Mesendoderm (in vitro differentiated cells): ENCODE data around the gene EHF.

Experiments used
- DNase-seq: peaks from one replicate; pipeline ENCODE4 v3.0.0; 2013
- H2AK5ac ChIP-seq: 2 replicates; pipeline ENCODE4 v1.6.1; 2013; ENCODE audit warnings: low read length, inconsistent platforms
- H2BK120ac ChIP-seq: 2 replicates; pipeline ENCODE4 v1.6.1; 2013; ENCODE audit warnings: low read depth, mild to moderate bottlenecking, low read length, moderate library complexity, mixed read lengths
- H2BK15ac ChIP-seq: replicated peaks from 2 replicates; pipeline ENCODE4 v1.6.1; 2013; ENCODE audit warnings: low read depth, mild to moderate bottlenecking, moderate library complexity
- H2BK5ac ChIP-seq: 2 replicates; pipeline ENCODE4 v1.6.1; 2013; ENCODE audit warnings: low read length, inconsistent platforms
- H3K18ac ChIP-seq: 2 replicates; pipeline ENCODE4 v1.6.1; 2013; ENCODE audit warnings: mild to moderate bottlenecking, low read length, mixed read lengths
- H3K23ac ChIP-seq: one replicate; pipeline ENCODE4 v1.6.1; 2013; ENCODE audit warnings: low read length
- H3K27ac ChIP-seq: 2 replicates; pipeline ENCODE4 v1.5.1; 2013; ENCODE audit warnings: low read depth, mild to moderate bottlenecking, inconsistent platforms, low read length, moderate library complexity
- H3K27me3 ChIP-seq: 2 replicates; pipeline ENCODE4 v1.6.1; 2013; ENCODE audit warnings: low read length, control low read depth, mild to moderate bottlenecking, inconsistent platforms; ENCODE audit not compliant: insufficient read depth, poor library complexity
- H3K36me3 ChIP-seq: 2 replicates; pipeline ENCODE4 v1.6.1; 2013; ENCODE audit warnings: low read length, inconsistent platforms; ENCODE audit not compliant: control insufficient read depth, insufficient read depth
- H3K4ac ChIP-seq: one replicate; pipeline ENCODE4 v1.6.1; 2013; ENCODE audit warnings: low read depth, mild to moderate bottlenecking, low read length, moderate library complexity
- H3K4me1 ChIP-seq: 2 replicates; pipeline ENCODE4 v1.6.1; 2013; ENCODE audit warnings: low read depth, low read length, inconsistent platforms; ENCODE audit not compliant: control insufficient read depth
- H3K4me2 ChIP-seq: 2 replicates; pipeline ENCODE4 v1.6.1; 2013; ENCODE audit warnings: low read length
- H3K4me3 ChIP-seq: 2 replicates; pipeline ENCODE4 v1.5.1; 2013; ENCODE audit warnings: mild to moderate bottlenecking, low read length
- H3K56ac ChIP-seq: one replicate; pipeline ENCODE4 v1.6.1; 2013; ENCODE audit warnings: low read length
- H3K79me1 ChIP-seq: 2 replicates; pipeline ENCODE4 v1.6.1; 2013; ENCODE audit warnings: low read length, inconsistent platforms
- H3K79me2 ChIP-seq: 2 replicates; pipeline ENCODE4 v1.6.1; 2013; ENCODE audit warnings: mild to moderate bottlenecking, low read length; ENCODE audit not compliant: control insufficient read depth, insufficient read depth
- H3K9ac ChIP-seq: 2 replicates; pipeline ENCODE4 v1.6.1; 2013; ENCODE audit warnings: low read length, inconsistent platforms
- H4K5ac ChIP-seq: one replicate; pipeline ENCODE4 v1.6.1; 2013; ENCODE audit warnings: low read length
- H4K8ac ChIP-seq: one replicate; pipeline ENCODE4 v1.6.1; 2013; ENCODE audit warnings: low read depth, mild to moderate bottlenecking, control low read depth, low read length, moderate library complexity
- WGBS: extraction: QIAGEN DNeasy Blood & Tissue Kit; methylation state at CpG from one replicate; pipeline ENCODE4 v1.1.7; 2013; ENCODE audit warnings: low lambda C conversion rate, missing lambda C conversion rate; ENCODE audit not compliant: insufficient coverage; ENCODE audit errors: extremely low coverage; 5-methylcytosine and 5-hydroxymethylcytosine counted together

Gene EHF

GRCh38 chr11:34606326-34607120 is 14.4 kb upstream of the EHF start:
- H3K4me2 ChIP-seq, result no peak overlapping the region
- H3K4me3 ChIP-seq, result no peak overlapping the region
- H3K27ac ChIP-seq, result no peak overlapping the region
- H2BK120ac ChIP-seq, result no peak overlapping the region
- no peak overlapping the region for H3K23ac ChIP-seq
- H3K4ac ChIP-seq, result no peak overlapping the region
- H3K9ac ChIP-seq, result no peak overlapping the region
- no CpG with 5 or more reads among the region's 4 CpGs for WGBS
- no peak overlapping the region for H3K18ac ChIP-seq
- H3K36me3 ChIP-seq, result no peaks in the 10 kb centered on the region
- no peaks in the 10 kb centered on the region for H3K27me3 ChIP-seq
- no peaks in the 10 kb centered on the region for H3K79me2 ChIP-seq
- no peak overlapping the region for H2AK5ac ChIP-seq
- no peaks in the 10 kb centered on the region for H3K79me1 ChIP-seq
- H4K8ac ChIP-seq, result no peak overlapping the region
- H3K4me1 ChIP-seq, result no peaks in the 10 kb centered on the region
- peak; percentile 42 for DNase-seq
- H3K56ac ChIP-seq, result no peak overlapping the region
- H2BK15ac ChIP-seq, result no peak overlapping the region
- no peak overlapping the region for H2BK5ac ChIP-seq
- no peak overlapping the region for H4K5ac ChIP-seq

- Histone ChIP-seq H3K56ac (no peak overlapping the region), H3K79me2 (no peaks in the 10 kb centered on the region), H3K79me1 (no peaks in the 10 kb centered on the region), H3K23ac (no peak overlapping the region), H3K4me2 (no peak overlapping the region), H3K9ac (no peak overlapping the region), H3K4me1 (no peaks in the 10 kb centered on the region), H2BK15ac (no peak overlapping the region), H3K18ac (no peak overlapping the region), H3K36me3 (no peaks in the 10 kb centered on the region), H4K8ac (no peak overlapping the region), H3K4ac (no peak overlapping the region), H3K27me3 (no peaks in the 10 kb centered on the region), H3K27ac (no peak overlapping the region), H2BK120ac (no peak overlapping the region), H2BK5ac (no peak overlapping the region), H2AK5ac (no peak overlapping the region), H4K5ac (no peak overlapping the region), H3K4me3 (no peak overlapping the region)
- DNase-seq, result no peak
- WGBS, result no CpG with 5 or more reads among the region's 7 CpGs
Observed at GRCh38 chr11:34609187-34609751, 11.6 kb upstream of the EHF start.

GRCh38 chr11:34609850-34610249 is 11.0 kb upstream of the EHF start:
- Histone ChIP-seq H3K4me3 (no peak overlapping the region), H2BK5ac (no peak overlapping the region), H3K79me2 (no peaks in the 10 kb centered on the region), H3K27ac (no peak overlapping the region), H3K4me1 (no peaks in the 10 kb centered on the region), H2BK120ac (no peak overlapping the region), H2AK5ac (no peak overlapping the region), H4K8ac (no peak overlapping the region), H3K27me3 (no peaks in the 10 kb centered on the region), H3K9ac (no peak overlapping the region), H3K4ac (no peak overlapping the region), H4K5ac (no peak overlapping the region), H3K36me3 (no peaks in the 10 kb centered on the region), H2BK15ac (no peak overlapping the region), H3K56ac (no peak overlapping the region), H3K18ac (no peak overlapping the region), H3K23ac (no peak overlapping the region), H3K79me1 (no peaks in the 10 kb centered on the region), H3K4me2 (no peak overlapping the region)
- no CpG with 5 or more reads among the region's 7 CpGs for WGBS
- DNase-seq, result no peak

GRCh38 chr11:34610324-34611041 is 10.4 kb upstream of the EHF start:
- WGBS, result no CpG with 5 or more reads among the region's 5 CpGs
- no peak overlapping the region for H2BK15ac ChIP-seq
- H3K4ac ChIP-seq, result no peak overlapping the region

GRCh38 chr11:34613015-34613414 is 7.9 kb upstream of the EHF start:
- no peaks in the 10 kb centered on the region for H3K4me1 ChIP-seq
- H3K18ac ChIP-seq, result no peak overlapping the region
- no peaks in the 10 kb centered on the region for H3K79me2 ChIP-seq
- H3K4me2 ChIP-seq, result no peak overlapping the region
- H3K4ac ChIP-seq, result no peak overlapping the region
- no peak overlapping the region for H3K27ac ChIP-seq
- no peaks in the 10 kb centered on the region for H3K27me3 ChIP-seq
- H3K79me1 ChIP-seq, result no peaks in the 10 kb centered on the region
- H2BK5ac ChIP-seq, result no peak overlapping the region
- no peaks in the 10 kb centered on the region for H3K36me3 ChIP-seq
- no peak overlapping the region for H3K9ac ChIP-seq
- H2AK5ac ChIP-seq, result no peak overlapping the region
- no peak overlapping the region for H3K4me3 ChIP-seq
- H2BK120ac ChIP-seq, result no peak overlapping the region
- no peak overlapping the region for H3K56ac ChIP-seq
- H4K5ac ChIP-seq, result no peak overlapping the region
- no peak overlapping the region for H4K8ac ChIP-seq
- no peak overlapping the region for H2BK15ac ChIP-seq
- DNase-seq, result no peak
- H3K23ac ChIP-seq, result no peak overlapping the region

More at GRCh38 chr11:34610324-34611041, 10.4 kb upstream of the EHF start:
- no peak overlapping the region for H3K9ac ChIP-seq
- no peak overlapping the region for H2AK5ac ChIP-seq
- no peak overlapping the region for H3K4me2 ChIP-seq
- no peak overlapping the region for H3K56ac ChIP-seq
- DNase-seq, result no peak
- no peak overlapping the region for H3K27ac ChIP-seq
- H3K4me3 ChIP-seq, result no peak overlapping the region
- no peak overlapping the region for H4K5ac ChIP-seq
- H2BK5ac ChIP-seq, result no peak overlapping the region
- no peaks in the 10 kb centered on the region for H3K27me3 ChIP-seq
- no peak overlapping the region for H3K18ac ChIP-seq
- H3K23ac ChIP-seq, result no peak overlapping the region
- H3K36me3 ChIP-seq, result no peaks in the 10 kb centered on the region
- no peak overlapping the region for H2BK120ac ChIP-seq
- H4K8ac ChIP-seq, result no peak overlapping the region
- H3K4me1 ChIP-seq, result no peaks in the 10 kb centered on the region
- no peaks in the 10 kb centered on the region for H3K79me2 ChIP-seq
- no peaks in the 10 kb centered on the region for H3K79me1 ChIP-seq
